ENCODE measurements around the gene TPTE2.
"Not testable (repeated sequence)": the region's sequence is repeated elsewhere in the genome, so short reads cannot be mapped to it uniquely, and the experiment has no call there.

The TPTE2 gene

GRCh38 chr13:19567820-19568534 lies 6.6 kb upstream of the TPTE2 start:
- no peak for DNase-seq (ENCODE audit: low read depth)

- DNase-seq (ENCODE audit: low read depth), result no peak
Measured at GRCh38 chr13:19561585-19561984, 253 bp upstream of the TPTE2 start.

- not testable (repeated sequence) for DNase-seq (ENCODE audit: low read depth)
Measured at GRCh38 chr13:19560672-19561071, 660 bp downstream of the TPTE2 start.

- DNase-seq (ENCODE audit: low read depth), result not testable (repeated sequence)
Measured at GRCh38 chr13:19559739-19560138, 1.6 kb downstream of the TPTE2 start.

- DNase-seq (ENCODE audit: low read depth), result not testable (repeated sequence)
Measured at GRCh38 chr13:19557287-19557686, 4.0 kb downstream of the TPTE2 start.

DNA sequence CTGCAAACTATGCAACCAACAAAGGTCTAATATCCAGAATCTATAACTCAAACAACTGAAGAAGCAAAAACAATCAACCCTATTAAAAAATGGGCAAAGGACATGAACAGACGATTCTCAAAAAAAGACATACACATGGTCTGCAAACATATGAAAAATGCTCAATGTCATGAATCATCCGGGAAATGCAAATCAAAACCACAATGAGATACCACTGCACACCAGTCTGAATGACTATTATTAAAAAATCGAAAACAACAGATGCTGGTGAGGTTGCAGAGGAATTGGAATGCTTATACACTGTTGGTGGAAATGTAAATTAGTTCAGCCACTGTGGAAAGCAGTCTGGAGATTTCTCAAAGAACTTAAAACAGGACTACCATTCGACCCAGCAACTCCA lies 12.1 kb downstream of the TPTE2 start:
- DNase-seq (ENCODE audit: low read depth), result peak; percentile 3

GRCh38 chr13:19525634-19526033 lies 35.7 kb downstream of the TPTE2 start:
- not testable (repeated sequence) for DNase-seq (ENCODE audit: low read depth)

GRCh38 chr13:19519049-19519448 lies 42.3 kb downstream of the TPTE2 start:
- DNase-seq (ENCODE audit: low read depth), result no peak

GRCh38 chr13:19507623-19508022 lies 53.7 kb downstream of the TPTE2 start:
- not testable (repeated sequence) for DNase-seq (ENCODE audit: low read depth)

DNA sequence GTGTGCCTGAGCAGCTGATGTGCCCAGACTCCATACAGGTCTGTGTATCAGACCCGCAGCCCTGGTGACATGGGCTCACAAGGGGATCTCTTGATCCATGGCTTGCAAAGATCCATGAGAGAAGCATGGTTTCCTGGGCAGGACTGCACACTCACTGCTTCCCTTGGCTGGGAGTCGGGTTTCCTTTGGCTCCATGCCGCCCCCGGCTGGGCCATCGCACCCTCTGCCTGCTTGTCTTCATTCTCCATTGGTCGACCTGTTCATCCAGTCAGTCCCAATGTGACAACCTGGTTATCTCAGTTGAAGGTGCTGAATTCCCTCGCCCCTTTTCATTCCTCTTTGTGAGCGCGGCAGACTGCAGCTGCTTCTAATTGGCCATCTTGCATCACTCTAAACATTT lies 101.2 kb downstream of the TPTE2 start:
- not testable (repeated sequence) for DNase-seq (ENCODE audit: low read depth)

DNA sequence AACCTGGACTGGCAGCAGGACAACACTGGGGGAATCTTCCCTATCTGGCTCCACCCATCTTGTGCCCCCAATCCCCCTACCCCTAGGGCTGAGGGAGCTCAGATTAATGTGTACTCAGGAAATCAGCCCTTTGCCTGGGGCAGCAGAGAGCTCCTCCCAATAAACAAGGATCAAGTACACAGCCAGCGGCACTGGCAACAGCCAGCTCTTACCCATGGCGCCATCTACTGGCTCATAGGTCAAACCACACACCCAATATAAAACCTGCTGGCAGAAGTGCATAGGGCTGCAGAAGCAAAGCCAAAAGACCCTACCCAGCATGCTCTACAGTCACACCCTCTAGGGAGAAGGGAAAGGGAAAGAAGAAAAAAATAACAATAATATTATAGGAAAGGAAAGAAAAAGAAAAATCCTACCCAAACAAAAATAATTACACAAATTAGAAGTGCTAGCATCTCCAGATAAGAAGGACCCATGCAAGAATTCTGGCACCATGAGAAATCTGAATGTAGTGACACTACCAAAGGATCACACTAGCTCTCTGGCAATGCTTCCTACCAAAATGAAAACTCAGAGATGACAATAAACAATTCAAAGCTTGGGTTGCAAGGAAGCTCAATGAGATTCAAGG lies 122.2 kb downstream of the TPTE2 start:
- DNase-seq (ENCODE audit: low read depth), result not testable (repeated sequence)

- not testable (repeated sequence) for DNase-seq (ENCODE audit: low read depth)
Measured at GRCh38 chr13:19437780-19438179, 123.6 kb downstream of the TPTE2 start.

GRCh38 chr13:19422236-19422635 lies 139.1 kb downstream of the TPTE2 start:
- DNase-seq (ENCODE audit: low read depth), result not testable (repeated sequence)

GRCh38 chr13:19412494-19412893 lies 148.8 kb downstream of the TPTE2 start:
- DNase-seq (ENCODE audit: low read depth), result not testable (repeated sequence)

GRCh38 chr13:19382746-19383511 lies 178.4 kb downstream of the TPTE2 start:
- not testable (repeated sequence) for DNase-seq (ENCODE audit: low read depth)

- DNase-seq (ENCODE audit: low read depth), result no peak
Measured at GRCh38 chr13:19382111-19382510, 179.2 kb downstream of the TPTE2 start.

Measured in HS-5 (cell line).